NCI-H146 (cell line): ENCODE measurements around the gene HARBI1.

Experiments
- DNase-seq: peaks from one replicate; lab custom pipeline; 2025; lab: John Stamatoyannopoulos, UW

HARBI1 gene

GRCh38 chr11:46554213-46555147 lies 62.5 kb downstream of the HARBI1 start:
- no peak for DNase-seq

- DNase-seq: no peak
These were observed 63.2 kb downstream of the HARBI1 start for GRCh38 chr11:46553814-46554212.
